HG03460 (cell line): ENCODE results near the gene NEU4.

Experiments used
- ATAC-seq: cut with Tn5 transposase; IDR thresholded peaks from one replicate; pipeline ENCODE4 v1.9.1; 2021; ENCODE audit not compliant: unreplicated experiment

Gene NEU4

DNA sequence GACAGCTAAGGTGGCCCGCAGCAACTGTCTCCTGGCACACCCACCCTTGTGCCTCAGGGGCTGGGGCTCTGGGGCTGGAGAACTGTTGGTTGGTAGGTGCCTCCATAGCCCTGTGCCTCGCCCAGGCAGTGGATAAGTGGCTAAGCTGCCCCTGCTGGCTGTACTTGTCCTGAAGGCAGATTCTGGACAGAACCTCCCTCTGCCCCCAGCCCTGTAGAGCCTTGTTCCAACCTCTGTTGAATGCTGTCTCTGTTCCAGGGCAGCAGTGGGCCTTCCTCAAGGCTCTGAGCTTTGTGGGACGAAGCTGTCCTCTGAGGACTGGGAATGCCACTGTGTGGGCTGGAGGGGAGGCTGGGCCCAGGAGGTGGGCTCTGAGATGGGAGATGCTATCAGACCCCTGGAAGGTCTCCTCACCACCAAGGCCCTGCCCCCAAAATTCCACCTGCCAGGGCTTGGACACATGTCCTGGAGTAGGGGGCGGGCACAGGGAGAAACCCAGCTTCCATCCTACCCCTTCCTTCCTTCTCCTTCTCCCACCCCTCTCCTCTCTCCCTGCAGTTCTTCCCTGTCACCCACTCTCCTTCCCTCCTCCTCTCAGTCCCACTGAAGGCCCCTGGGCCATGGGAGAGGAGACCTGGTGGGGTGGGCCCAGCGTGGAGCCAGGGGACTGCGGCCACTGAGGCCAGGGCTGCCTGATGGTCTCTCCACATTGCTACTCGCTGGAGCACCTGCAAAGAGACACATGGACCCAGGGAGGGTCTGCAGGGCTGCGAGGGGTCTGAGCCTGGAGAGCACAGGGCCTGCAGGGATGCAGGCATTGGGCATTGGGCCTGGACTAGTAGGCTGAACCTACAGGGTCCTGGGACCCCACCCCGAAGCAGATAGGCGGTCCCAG, 51.4 kb downstream of the NEU4 start:
- ATAC-seq, result no peak

DNA sequence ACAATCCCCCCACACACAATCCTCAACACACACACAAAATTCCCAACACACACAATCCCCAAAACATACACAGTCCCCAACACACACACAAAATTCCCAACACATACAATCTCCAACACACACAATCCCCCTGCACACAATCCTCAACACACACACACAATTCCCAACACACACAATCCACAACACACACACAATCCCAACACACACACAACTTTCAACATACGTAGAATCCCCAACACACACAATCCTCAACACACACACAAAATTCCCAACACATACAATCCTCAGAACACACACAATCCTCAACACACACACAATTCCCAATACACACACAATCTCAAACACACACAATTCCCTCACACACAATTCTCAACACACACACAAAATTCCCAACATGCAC, 52.3 kb downstream of the NEU4 start:
- no peak for ATAC-seq

DNA sequence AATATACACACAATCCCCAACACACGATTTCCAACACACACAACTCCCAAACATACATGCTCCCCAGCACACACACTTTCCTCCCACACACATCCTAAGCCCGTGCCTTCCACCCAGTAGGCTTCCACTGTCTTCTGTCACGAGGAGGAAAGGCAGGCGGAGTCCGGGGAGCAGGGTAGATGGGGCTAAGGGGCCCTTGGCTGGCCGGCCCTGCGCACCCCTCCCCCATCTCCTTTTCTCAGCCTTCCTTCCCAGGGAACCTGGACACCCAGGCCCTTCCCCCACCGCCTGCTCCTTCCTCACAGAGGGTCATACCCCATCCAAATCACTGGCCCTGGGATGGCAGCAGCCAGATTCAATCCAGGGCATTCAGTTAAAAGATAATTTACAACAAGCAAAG, 53.1 kb downstream of the NEU4 start:
- no peak for ATAC-seq

DNA sequence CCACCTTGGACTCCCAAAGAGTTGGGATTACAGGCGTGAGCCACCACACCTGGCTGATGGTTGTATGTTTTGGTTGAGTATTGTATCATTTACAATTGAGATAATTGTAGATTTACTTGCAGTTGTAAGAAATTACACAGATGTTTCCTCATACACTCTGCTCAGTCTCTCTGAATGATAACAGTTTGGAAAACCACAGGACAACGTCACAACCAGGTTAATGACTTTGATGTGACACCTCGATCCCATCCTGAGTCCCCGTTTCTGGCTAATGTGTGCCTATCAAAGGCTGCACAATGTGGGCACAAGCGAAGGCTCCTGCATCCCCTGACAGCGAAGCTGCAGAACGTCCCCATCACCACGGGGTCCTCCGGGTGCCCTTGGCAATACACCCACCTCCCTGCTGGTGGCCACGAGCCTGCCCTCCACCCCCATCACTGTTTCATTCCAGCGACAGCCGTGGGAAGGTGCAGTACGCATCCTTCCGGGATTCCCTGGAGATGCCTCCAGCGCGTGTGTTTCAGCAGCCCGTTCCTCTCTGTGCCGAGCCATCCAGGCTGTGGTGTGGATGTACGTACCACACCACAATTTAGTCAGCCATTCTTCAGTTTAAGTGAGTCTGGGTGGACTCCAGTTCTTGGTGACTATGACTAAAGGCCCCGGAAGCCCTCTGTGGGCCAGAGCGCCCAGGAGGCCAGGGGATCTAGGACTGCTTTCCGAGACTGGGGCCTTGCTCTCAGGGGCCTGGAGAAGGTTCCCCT, 54.0 kb downstream of the NEU4 start:
- no peak for ATAC-seq

DNA sequence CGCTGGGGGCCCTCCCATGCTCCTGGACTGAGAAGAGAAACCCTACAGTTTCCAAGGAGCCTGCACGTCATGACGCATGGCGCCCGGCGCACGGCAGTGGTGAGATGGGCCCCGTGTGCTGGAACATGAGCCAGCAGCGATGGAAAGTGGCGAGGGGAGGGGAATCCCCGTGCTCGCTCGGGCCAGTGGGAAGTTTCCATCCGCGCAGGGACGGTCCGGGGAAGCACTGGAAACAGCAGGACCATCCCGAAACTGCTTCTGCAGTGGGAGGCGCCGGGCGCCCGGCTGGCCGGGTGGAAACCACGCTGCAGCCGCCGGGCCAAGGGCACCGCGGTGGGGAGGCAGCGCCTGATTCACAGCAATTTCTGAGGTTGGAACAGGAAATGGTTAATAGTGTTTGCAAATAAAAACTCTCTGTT, 54.6 kb downstream of the NEU4 start:
- no peak for ATAC-seq

DNA sequence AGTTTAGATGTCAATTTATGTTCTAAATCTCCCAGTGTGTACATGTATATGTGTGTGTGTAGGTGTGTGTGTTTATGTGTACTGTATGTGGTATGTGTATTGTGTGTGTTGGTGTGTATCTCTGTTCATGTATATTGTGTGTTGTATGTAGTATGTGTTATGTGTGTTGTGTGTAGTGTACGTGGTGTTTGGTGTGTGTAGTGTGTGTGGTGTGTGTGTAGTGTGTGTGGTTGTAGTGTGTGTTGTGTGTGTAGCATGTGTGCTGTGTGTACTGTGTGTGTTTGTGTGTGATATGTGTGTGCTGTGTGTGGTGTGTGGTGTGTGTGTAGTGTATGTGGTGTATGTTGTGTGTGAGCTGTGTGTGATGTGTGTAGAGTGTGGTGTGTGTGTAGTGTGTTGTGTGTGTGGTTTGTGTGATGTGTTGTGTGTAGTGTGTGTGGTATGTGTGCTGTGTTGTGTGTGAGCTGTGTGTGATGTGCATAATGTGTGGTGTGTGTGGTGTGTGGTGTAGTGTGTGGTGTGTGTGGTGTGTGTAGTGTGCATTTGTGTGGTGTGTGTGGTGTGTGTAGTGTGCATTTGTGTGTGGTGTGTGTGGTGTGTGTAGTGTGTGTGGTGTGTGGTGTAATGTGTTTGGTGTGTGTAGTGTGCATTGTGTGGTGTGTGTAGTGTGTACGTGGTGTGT, 55.3 kb downstream of the NEU4 start:
- no peak for ATAC-seq

DNA sequence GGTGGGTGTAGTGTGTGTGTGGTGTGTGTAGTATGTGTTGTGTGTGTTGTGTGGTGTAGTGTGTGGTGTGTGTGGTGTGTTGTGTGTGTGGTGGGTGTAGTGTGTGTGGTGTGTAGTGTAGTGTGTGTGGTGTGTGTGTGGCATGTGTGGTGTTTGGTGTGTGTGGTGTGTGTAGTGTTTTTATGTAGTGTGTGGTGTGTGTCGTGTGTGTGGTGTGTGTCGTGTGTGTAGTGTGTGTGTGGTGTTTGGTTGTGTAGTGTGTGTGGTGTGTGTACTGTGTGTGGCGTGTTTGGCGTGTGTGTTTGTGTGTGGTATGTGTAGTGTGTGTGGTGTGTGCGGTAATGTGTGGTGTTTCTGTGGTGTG, 55.8 kb downstream of the NEU4 start:
- ATAC-seq, result no peak

DNA sequence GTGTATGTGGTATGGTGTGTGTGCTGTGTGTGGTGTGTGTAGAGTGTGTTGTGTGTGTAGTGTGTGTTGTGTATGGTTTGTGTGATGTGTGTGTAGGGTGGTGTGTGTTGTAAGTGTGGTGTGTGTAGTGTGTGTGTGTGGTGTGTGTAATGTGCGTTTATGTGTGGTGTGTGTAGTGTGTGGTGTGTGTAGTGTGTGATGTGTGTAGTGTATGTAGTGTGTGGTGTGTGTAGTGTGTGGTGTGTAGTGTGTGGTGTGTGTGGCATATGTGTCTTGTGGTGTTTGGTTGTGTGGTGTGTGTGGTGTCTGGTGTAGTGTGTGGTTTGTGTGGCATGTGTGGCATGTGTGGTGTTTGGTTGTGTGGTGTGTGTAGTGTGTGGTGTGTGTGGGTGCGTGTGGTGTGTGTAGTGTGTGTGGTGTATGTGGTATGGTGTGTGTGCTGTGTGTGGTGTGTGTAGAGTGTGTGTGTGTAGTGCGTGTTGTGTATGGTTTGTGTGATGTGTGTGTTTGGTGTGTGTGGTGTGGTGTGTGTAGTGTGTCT, 56.5 kb downstream of the NEU4 start:
- ATAC-seq, result no peak

DNA sequence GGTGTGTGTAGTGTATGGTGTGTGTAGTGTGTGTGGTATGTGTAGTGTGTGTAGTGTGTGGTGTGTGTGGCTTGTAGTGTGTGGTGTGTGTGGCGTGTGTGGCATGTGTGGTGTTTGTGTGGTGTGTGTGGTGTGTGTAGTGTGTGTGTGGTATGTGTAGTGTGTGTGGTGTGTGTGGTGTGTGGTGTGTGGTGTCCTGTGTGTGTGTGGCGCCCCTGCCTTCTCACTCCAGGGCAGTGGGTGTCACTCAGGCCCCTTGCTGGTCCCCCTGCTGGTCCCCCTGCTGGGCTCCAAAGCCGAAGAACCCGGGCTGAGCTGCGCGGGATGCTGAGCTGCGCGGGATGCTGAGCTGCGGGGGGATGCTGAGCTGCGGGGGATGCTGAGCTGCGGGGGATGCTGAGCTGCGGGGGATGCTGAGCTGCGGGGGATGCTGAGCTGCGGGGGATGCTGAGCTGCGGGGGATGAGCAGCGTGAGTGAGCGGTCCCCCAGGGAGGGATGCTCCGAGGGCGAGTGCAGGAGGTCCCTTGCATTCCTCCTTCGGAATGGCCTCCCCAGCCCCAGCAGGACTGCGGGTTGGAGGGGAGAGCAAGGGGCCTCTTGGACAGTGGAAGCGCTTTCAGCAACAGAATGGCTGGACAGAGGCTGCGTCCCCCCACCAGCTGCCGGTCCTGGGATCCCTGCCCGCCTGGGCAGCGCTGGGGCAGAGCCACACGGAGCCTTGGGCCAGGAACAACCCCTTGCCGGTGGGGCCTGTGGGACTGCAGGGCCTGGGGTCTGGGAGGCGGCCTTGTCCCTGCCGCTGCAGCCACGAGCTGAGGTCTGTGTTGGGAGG, 57.2 kb downstream of the NEU4 start:
- ATAC-seq, result no peak
